SK-N-SH (cell line): Measurements from ENCODE around the gene ZCCHC8. TPM values are rescaled to one million over a fixed set of nuclear protein-coding genes. Genes with fewer than 3 reads are reported as not detected.

Source experiments
- CTCF ChIA-PET: fragments of 300-600, 350-600 bp; formaldehyde crosslinking; extraction: SDS; loops from one replicate; lab custom pipeline; 2021; lab: Yijun Ruan, JAX
- POLR2A ChIA-PET: fragments of 350-600 bp; sonication (Branson Sonifier 250); formaldehyde crosslinking; extraction: SDS; loops from one replicate; lab custom pipeline; 2020; ENCODE audit warnings: antibody characterized with exemption, inconsistent platforms; lab: Yijun Ruan, JAX
- DNase-seq: peaks from one replicate; pipeline ENCODE4 v3.0.0; 2012
- H2AFZ ChIP-seq: fragments of 200-600 bp; sonication (generic); 2 replicates; pipeline ENCODE4 v1.8.1; 2016; ENCODE audit warnings: antibody characterized with exemption, mild to moderate bottlenecking, low read depth
- H3F3A ChIP-seq: fragments of 200-600 bp; sonication (generic); replicated peaks from 2 replicates; pipeline ENCODE3; 2016; ENCODE audit warnings: antibody characterized with exemption, mild to moderate bottlenecking; ENCODE audit not compliant: insufficient read depth
- H3K27ac ChIP-seq, 2 experiments: fragments of 200-500 bp in 1 of 2; fragments of 200-600 bp in 1 of 2; sonication (Bioruptor generic) in 1 of 2; sonication (generic), shearing (Covaris generic) in 1 of 2; 2 replicates each; pipeline versions ENCODE4 v1.5.1 to v1.6.1; 2014 to 2016; ENCODE audit warnings: low read depth in 2 of 2, inconsistent platforms in 1 of 2, low read length in 1 of 2, mild to moderate bottlenecking in 1 of 2, mixed read lengths in 1 of 2
- H3K27me3 ChIP-seq: fragments of 200-600 bp; sonication (generic), shearing (Covaris generic); 2 replicates; pipeline ENCODE4 v1.6.1; 2016; ENCODE audit warnings: mixed run types; ENCODE audit not compliant: insufficient read depth
- H3K36me3 ChIP-seq, 2 experiments: fragments of 200-500 bp in 1 of 2; fragments of 200-600 bp in 1 of 2; sonication (Bioruptor generic) in 1 of 2; sonication (generic) in 1 of 2; replicated peaks in 1 of 2; 2 replicates each; pipeline versions ENCODE3 to v1.5.1; 2014 to 2016; ENCODE audit warnings: low read length in 1 of 2, mild to moderate bottlenecking in 1 of 2; ENCODE audit not compliant: insufficient read depth in 2 of 2, control insufficient read depth in 1 of 2
- H3K4me1 ChIP-seq, 2 experiments: fragments of 200-500 bp in 1 of 2; fragments of 200-600 bp in 1 of 2; sonication (Bioruptor generic) in 1 of 2; sonication (generic), shearing (Covaris generic) in 1 of 2; 2 replicates each; pipeline versions ENCODE4 v1.5.1 to v1.6.1; 2014 to 2016; ENCODE audit warnings: low read depth in 1 of 2, low read length in 1 of 2, mixed run types in 1 of 2; ENCODE audit not compliant: insufficient read depth in 2 of 2, control insufficient read depth in 1 of 2
- H3K4me2 ChIP-seq: fragments of 200-600 bp; sonication (generic), shearing (Covaris generic); 2 replicates; pipeline ENCODE4 v1.6.1; 2017; ENCODE audit warnings: mixed run types
- H3K4me3 ChIP-seq, 2 experiments: fragments of 200-500 bp in 1 of 2; fragments of 200-600 bp in 1 of 2; sonication (Bioruptor generic) in 1 of 2; sonication (generic), shearing (Covaris generic) in 1 of 2; 2 replicates each; pipeline versions ENCODE4 v1.5.1 to v1.8.1; 2014 to 2016; ENCODE audit warnings: low read depth in 2 of 2, inconsistent platforms in 1 of 2, low read length in 1 of 2, mild to moderate bottlenecking in 1 of 2, mixed read lengths in 1 of 2, moderate library complexity in 1 of 2
- H3K79me2 ChIP-seq: fragments of 200-600 bp; sonication (generic); 2 replicates; pipeline ENCODE4 v1.8.1; 2017; ENCODE audit warnings: mild to moderate bottlenecking; ENCODE audit not compliant: insufficient read depth
- H3K9ac ChIP-seq: fragments of 200-600 bp; sonication (generic); 2 replicates; pipeline ENCODE4 v1.6.1; 2017; ENCODE audit warnings: mixed run types
- H3K9me2 ChIP-seq: fragments of 200-600 bp; sonication (generic); 2 replicates; pipeline ENCODE4 v1.6.1; 2017; ENCODE audit warnings: mixed run types
- H3K9me3 ChIP-seq: fragments of 200-600 bp; sonication (generic); 2 replicates; pipeline ENCODE4 v1.6.1; 2017; ENCODE audit warnings: mixed run types, mild to moderate bottlenecking, moderate library complexity
- H4K20me1 ChIP-seq: fragments of 200-600 bp; sonication (generic); 2 replicates; pipeline ENCODE4 v1.6.1; 2017; ENCODE audit warnings: mild to moderate bottlenecking, mixed run types; ENCODE audit not compliant: insufficient read depth
- CHD2 ChIP-seq: fragments of 150-350 bp; IDR thresholded peaks from 2 replicates; pipeline ENCODE4 v1.6.1; 2018; ENCODE audit warnings: low read length; ENCODE audit not compliant: partially characterized antibody
- ELF1 ChIP-seq: IDR thresholded peaks from 2 replicates; pipeline ENCODE4 v1.4.0; 2012
- EP300 ChIP-seq, 2 experiments: IDR thresholded peaks; 2 replicates each; pipeline versions ENCODE4 v1.4.0 to v1.6.1; 2012; ENCODE audit warnings: borderline replicate concordance in 1 of 2, low read depth in 1 of 2, low read length in 1 of 2
- FOXM1 ChIP-seq: IDR thresholded peaks from 2 replicates; pipeline ENCODE4 v1.4.0; 2012; ENCODE audit warnings: low read depth, mild to moderate bottlenecking
- GABPA ChIP-seq: IDR thresholded peaks from 2 replicates; pipeline ENCODE4 v1.4.0; 2012; ENCODE audit warnings: low read depth, mild to moderate bottlenecking
- MEF2A ChIP-seq: IDR thresholded peaks from 2 replicates; pipeline ENCODE4 v1.4.0; 2012; ENCODE audit warnings: low read depth, borderline replicate concordance
- POLR2AphosphoS5 ChIP-seq: IDR thresholded peaks from 2 replicates; pipeline ENCODE4 v1.6.1; 2012; ENCODE audit warnings: low read depth, low read length
- RXRA ChIP-seq: IDR thresholded peaks from 2 replicates; pipeline ENCODE4 v1.4.0; 2012; ENCODE audit warnings: low read depth, mild to moderate bottlenecking, borderline replicate concordance
- TAF1 ChIP-seq: IDR thresholded peaks from 2 replicates; pipeline ENCODE4 v1.6.1; 2012; ENCODE audit warnings: low read depth, mild to moderate bottlenecking, low read length, moderate library complexity, borderline replicate concordance
- TCF12 ChIP-seq: IDR thresholded peaks from 2 replicates; pipeline ENCODE4 v1.4.0; 2012
- TEAD4 ChIP-seq: IDR thresholded peaks from 2 replicates; pipeline ENCODE4 v1.4.0; 2012; ENCODE audit warnings: mild to moderate bottlenecking, borderline replicate concordance; ENCODE audit not compliant: insufficient read depth
- YY1 ChIP-seq: IDR thresholded peaks from 2 replicates; pipeline ENCODE4 v1.4.0; 2012; ENCODE audit warnings: low read depth, mild to moderate bottlenecking
- WGBS: methylation state at CpG from one replicate; pipeline ENCODE4 v1.1.6; 2017; ENCODE audit warnings: low lambda C conversion rate; 5-methylcytosine and 5-hydroxymethylcytosine counted together
- polyA plus RNA-seq, 3 experiments: library from polyadenylated mRNA; depleted of rRNA; stranded (reverse); fragments of >200 nt; gene quantifications; 2 replicates each; pipeline ENCODE4 v1.2.3, GENCODE V29; 2012
- TF ChIP-seq, protein P1 (sequence below): IDR thresholded peaks from 2 replicates; pipeline ENCODE4 v1.4.0; 2012; ENCODE audit warnings: low read depth, borderline replicate concordance
- TF ChIP-seq, protein P2 (sequence below): fragments of 150-350 bp; IDR thresholded peaks from 2 replicates; pipeline ENCODE4 v1.6.1; 2016; ENCODE audit warnings: mild to moderate bottlenecking, low read depth, low read length
- TF ChIP-seq, protein P3 (sequence below): IDR thresholded peaks from 2 replicates; pipeline ENCODE4 v1.4.0; 2012; ENCODE audit warnings: low read depth, borderline replicate concordance
- TF ChIP-seq, protein P4 (sequence below): fragments of 150-350 bp; IDR thresholded peaks from 2 replicates; pipeline ENCODE4 v1.6.1; 2017; ENCODE audit warnings: antibody characterized with exemption, low read length, low read depth, borderline replicate concordance
- TF ChIP-seq, protein P5 (sequence below): IDR thresholded peaks from 2 replicates; pipeline ENCODE4 v1.6.1; 2012; ENCODE audit warnings: mild to moderate bottlenecking, low read depth, low read length, moderate library complexity

ZCCHC8 gene
- polyA plus RNA-seq, 1 of the 3 experiments (the other 2 are of a cell fraction): 11.3 TPM

DNA sequence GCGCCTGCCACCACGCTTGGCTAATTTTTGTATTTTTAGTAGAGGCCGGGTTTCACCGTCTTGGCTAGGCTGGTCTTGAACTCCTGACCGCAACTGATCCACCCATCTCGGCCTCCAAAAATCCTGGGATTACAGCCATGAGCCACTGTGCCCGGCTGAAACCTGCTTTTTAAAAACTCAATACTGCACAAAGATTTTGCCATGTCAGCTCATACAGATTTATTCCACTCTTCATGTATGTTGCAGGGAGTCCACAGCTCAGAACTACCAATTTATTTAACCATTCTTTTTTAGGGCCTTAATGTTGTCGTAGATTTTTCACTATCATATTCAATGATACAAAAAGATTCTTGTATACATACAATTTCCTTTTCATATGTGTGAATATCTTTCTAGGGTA, 20.0 kb downstream of the ZCCHC8 start:
- H3K9me2 ChIP-seq: no peaks in the 10 kb centered on the region
- no peak overlapping the region for H3K27ac ChIP-seq
- no peak for DNase-seq
- H3K4me2 ChIP-seq: no peak overlapping the region
- H3K9me3 ChIP-seq: no peaks in the 10 kb centered on the region
- WGBS: 96% methylated on average over 8 of the region's 8 CpGs
- TF ChIP-seq ELF1 (no peak), MEF2A (no peak), TCF12 (no peak), CHD2 (no peak), YY1 (no peak), GABPA (no peak), TEAD4 (no peak), FOXM1 (no peak), POLR2AphosphoS5 (no peak), EP300 (IDR thresholded peaks at IDR 0.05; ENCODE audit: borderline replicate concordance in 1 of 2, low read depth in 1 of 2, low read length in 1 of 2) (no peak), TAF1 (no peak), RXRA (no peak)
- TF ChIP-seq, protein P1, sequence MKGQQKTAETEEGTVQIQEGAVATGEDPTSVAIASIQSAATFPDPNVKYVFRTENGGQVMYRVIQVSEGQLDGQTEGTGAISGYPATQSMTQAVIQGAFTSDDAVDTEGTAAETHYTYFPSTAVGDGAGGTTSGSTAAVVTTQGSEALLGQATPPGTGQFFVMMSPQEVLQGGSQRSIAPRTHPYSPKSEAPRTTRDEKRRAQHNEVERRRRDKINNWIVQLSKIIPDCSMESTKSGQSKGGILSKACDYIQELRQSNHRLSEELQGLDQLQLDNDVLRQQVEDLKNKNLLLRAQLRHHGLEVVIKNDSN: no peak
- TF ChIP-seq, protein P2, sequence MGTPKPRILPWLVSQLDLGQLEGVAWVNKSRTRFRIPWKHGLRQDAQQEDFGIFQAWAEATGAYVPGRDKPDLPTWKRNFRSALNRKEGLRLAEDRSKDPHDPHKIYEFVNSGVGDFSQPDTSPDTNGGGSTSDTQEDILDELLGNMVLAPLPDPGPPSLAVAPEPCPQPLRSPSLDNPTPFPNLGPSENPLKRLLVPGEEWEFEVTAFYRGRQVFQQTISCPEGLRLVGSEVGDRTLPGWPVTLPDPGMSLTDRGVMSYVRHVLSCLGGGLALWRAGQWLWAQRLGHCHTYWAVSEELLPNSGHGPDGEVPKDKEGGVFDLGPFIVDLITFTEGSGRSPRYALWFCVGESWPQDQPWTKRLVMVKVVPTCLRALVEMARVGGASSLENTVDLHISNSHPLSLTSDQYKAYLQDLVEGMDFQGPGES: no peak
- TF ChIP-seq, protein P3, sequence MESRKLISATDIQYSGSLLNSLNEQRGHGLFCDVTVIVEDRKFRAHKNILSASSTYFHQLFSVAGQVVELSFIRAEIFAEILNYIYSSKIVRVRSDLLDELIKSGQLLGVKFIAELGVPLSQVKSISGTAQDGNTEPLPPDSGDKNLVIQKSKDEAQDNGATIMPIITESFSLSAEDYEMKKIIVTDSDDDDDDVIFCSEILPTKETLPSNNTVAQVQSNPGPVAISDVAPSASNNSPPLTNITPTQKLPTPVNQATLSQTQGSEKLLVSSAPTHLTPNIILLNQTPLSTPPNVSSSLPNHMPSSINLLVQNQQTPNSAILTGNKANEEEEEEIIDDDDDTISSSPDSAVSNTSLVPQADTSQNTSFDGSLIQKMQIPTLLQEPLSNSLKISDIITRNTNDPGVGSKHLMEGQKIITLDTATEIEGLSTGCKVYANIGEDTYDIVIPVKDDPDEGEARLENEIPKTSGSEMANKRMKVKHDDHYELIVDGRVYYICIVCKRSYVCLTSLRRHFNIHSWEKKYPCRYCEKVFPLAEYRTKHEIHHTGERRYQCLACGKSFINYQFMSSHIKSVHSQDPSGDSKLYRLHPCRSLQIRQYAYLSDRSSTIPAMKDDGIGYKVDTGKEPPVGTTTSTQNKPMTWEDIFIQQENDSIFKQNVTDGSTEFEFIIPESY: no peak
- TF ChIP-seq, protein P4, sequence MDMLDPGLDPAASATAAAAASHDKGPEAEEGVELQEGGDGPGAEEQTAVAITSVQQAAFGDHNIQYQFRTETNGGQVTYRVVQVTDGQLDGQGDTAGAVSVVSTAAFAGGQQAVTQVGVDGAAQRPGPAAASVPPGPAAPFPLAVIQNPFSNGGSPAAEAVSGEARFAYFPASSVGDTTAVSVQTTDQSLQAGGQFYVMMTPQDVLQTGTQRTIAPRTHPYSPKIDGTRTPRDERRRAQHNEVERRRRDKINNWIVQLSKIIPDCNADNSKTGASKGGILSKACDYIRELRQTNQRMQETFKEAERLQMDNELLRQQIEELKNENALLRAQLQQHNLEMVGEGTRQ: no peak
- TF ChIP-seq, protein P5, sequence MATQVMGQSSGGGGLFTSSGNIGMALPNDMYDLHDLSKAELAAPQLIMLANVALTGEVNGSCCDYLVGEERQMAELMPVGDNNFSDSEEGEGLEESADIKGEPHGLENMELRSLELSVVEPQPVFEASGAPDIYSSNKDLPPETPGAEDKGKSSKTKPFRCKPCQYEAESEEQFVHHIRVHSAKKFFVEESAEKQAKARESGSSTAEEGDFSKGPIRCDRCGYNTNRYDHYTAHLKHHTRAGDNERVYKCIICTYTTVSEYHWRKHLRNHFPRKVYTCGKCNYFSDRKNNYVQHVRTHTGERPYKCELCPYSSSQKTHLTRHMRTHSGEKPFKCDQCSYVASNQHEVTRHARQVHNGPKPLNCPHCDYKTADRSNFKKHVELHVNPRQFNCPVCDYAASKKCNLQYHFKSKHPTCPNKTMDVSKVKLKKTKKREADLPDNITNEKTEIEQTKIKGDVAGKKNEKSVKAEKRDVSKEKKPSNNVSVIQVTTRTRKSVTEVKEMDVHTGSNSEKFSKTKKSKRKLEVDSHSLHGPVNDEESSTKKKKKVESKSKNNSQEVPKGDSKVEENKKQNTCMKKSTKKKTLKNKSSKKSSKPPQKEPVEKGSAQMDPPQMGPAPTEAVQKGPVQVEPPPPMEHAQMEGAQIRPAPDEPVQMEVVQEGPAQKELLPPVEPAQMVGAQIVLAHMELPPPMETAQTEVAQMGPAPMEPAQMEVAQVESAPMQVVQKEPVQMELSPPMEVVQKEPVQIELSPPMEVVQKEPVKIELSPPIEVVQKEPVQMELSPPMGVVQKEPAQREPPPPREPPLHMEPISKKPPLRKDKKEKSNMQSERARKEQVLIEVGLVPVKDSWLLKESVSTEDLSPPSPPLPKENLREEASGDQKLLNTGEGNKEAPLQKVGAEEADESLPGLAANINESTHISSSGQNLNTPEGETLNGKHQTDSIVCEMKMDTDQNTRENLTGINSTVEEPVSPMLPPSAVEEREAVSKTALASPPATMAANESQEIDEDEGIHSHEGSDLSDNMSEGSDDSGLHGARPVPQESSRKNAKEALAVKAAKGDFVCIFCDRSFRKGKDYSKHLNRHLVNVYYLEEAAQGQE: no peak
- TF ChIP-seq, all 33 proteins: peak for 0
- H3K4me1 ChIP-seq: 0 out of 4 replicates have a peak, but pooled peaks cover 0 to 3% of the 10 kb centered on the region in 2 experiments
- no peaks in the 10 kb centered on the region for H3K27me3 ChIP-seq
- H4K20me1 ChIP-seq: no peaks in the 10 kb centered on the region
- H3K79me2 ChIP-seq: no peaks in the 10 kb centered on the region; the same call in 1 of the 2 replicates
- H3F3A ChIP-seq: peaks cover 3% of the 10 kb centered on the region
- no peak overlapping the region for H3K4me3 ChIP-seq
- ChIA-PET CTCF (interaction anchor here (2.0 kb wide), 1 partner anchor 9 kb away, joined by 10 read pairs; no protein-coding TSS in a partner anchor), POLR2A (no interaction called here)
- no peak overlapping the region for H3K9ac ChIP-seq
- H3K36me3 ChIP-seq: peaks cover 52 to 57% of the 10 kb centered on the region in 2 experiments
- no peak overlapping the region for H2AFZ ChIP-seq
